GM06990 (cell line): ENCODE data around the gene SPA17.

ENCODE experiments used
- DNase-seq: peaks from one replicate; pipeline ENCODE4 v3.0.0-alpha.2; 2011; ENCODE audit not compliant: insufficient read length; ENCODE audit errors: extremely low read depth
- H3K27me3 ChIP-seq: replicated peaks from 2 replicates; pipeline ENCODE4 v1.6.0; 2011; ENCODE audit warnings: low read length; ENCODE audit not compliant: control insufficient read depth, insufficient read depth
- H3K36me3 ChIP-seq: 2 replicates; pipeline ENCODE4 v1.5.1; 2011; ENCODE audit warnings: low read length; ENCODE audit not compliant: control insufficient read depth, insufficient read depth
- H3K4me3 ChIP-seq: replicated peaks from 2 replicates; pipeline ENCODE4 v1.5.1; 2011; ENCODE audit warnings: low read depth, mild to moderate bottlenecking, control low read depth, low read length
- TF ChIP-seq, protein P1 (sequence below): IDR thresholded peaks from 2 replicates; pipeline ENCODE4 v1.5.1; 2011; ENCODE audit warnings: low read length, control low read depth, mild to moderate bottlenecking, inconsistent platforms; ENCODE audit not compliant: insufficient read depth, poor library complexity, severe bottlenecking

SPA17 gene

DNA sequence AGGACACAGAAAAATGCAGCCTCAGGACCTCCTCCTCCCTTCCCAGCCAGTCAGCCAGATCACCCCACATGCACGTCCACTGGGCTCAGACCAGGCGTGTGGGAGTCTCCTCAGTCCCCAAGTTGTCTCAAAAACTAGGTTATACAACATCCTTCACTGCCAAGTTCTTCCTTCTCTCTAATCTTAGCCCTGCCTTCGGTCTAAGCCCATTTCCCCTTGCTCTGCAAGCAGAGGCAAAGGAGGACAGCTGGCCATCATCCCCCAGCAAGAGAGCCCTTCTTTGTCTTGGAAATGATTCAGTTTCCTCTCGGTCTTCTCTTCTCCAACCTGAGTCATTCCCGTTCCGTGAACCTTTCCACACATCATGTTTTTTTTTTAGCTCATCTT, 52.0 kb downstream of the SPA17 start:
- Histone ChIP-seq H3K36me3 (no peaks in the 10 kb centered on the region), H3K27me3 (no peaks in the 10 kb centered on the region; the same call in 1 of the 2 replicates), H3K4me3 (no peak overlapping the region)
- no peak for DNase-seq
- TF ChIP-seq, protein P1, sequence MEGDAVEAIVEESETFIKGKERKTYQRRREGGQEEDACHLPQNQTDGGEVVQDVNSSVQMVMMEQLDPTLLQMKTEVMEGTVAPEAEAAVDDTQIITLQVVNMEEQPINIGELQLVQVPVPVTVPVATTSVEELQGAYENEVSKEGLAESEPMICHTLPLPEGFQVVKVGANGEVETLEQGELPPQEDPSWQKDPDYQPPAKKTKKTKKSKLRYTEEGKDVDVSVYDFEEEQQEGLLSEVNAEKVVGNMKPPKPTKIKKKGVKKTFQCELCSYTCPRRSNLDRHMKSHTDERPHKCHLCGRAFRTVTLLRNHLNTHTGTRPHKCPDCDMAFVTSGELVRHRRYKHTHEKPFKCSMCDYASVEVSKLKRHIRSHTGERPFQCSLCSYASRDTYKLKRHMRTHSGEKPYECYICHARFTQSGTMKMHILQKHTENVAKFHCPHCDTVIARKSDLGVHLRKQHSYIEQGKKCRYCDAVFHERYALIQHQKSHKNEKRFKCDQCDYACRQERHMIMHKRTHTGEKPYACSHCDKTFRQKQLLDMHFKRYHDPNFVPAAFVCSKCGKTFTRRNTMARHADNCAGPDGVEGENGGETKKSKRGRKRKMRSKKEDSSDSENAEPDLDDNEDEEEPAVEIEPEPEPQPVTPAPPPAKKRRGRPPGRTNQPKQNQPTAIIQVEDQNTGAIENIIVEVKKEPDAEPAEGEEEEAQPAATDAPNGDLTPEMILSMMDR: no peak

GRCh38 chr11:124727474-124727873, 53.8 kb downstream of the SPA17 start:
- Histone ChIP-seq H3K4me3 (no peak overlapping the region), H3K27me3 (no peaks in the 10 kb centered on the region; the same call in 1 of the 2 replicates), H3K36me3 (no peaks in the 10 kb centered on the region)
- DNase-seq: no peak
- TF ChIP-seq, protein P1: no peak

- no peaks in the 10 kb centered on the region; the same call in 1 of the 2 replicates for H3K27me3 ChIP-seq
- TF ChIP-seq, protein P1: no peak
- DNase-seq: no peak
- no peak overlapping the region for H3K4me3 ChIP-seq
- H3K36me3 ChIP-seq: no peaks in the 10 kb centered on the region
Observed at GRCh38 chr11:124728134-124728533, 54.4 kb downstream of the SPA17 start.

GRCh38 chr11:124729571-124729970, 55.9 kb downstream of the SPA17 start:
- Histone ChIP-seq H3K36me3 (no peaks in the 10 kb centered on the region), H3K4me3 (no peak overlapping the region), H3K27me3 (no peaks in the 10 kb centered on the region; the same call in 1 of the 2 replicates)
- no peak for DNase-seq
- TF ChIP-seq, protein P1: no peak

- no peak for DNase-seq
- TF ChIP-seq, protein P1: no peak
- no peaks in the 10 kb centered on the region; the same call in 1 of the 2 replicates for H3K27me3 ChIP-seq
- no peak overlapping the region for H3K4me3 ChIP-seq
- H3K36me3 ChIP-seq: no peaks in the 10 kb centered on the region
Observed at GRCh38 chr11:124732230-124732629, 58.5 kb downstream of the SPA17 start.

DNA sequence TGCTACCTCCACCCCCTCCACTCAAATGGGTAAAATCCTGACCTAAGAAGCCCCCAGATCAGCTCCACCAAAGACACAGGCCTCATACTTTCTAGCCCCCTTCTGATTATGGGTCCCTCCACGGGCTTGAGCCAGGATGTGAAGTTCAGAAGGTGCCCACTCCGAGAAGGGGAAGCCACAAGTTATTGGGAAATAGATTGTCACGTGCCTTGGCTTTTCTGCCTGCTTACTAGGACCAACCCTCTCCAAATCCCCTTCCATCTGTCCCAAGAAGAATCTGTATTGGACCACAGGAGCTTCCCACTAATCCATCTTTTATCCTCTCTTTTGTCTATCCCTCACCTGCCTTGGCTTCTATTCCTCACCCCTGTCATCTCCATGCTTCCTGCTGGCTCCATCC, 63.0 kb downstream of the SPA17 start:
- Histone ChIP-seq H3K36me3 (no peaks in the 10 kb centered on the region), H3K4me3 (no peak overlapping the region), H3K27me3 (no peaks in the 10 kb centered on the region; the same call in none of the 2 replicates)
- no peak for DNase-seq
- TF ChIP-seq, protein P1: no peak
